ENCODE results near the gene TSC22D2.

Gene TSC22D2

DNA sequence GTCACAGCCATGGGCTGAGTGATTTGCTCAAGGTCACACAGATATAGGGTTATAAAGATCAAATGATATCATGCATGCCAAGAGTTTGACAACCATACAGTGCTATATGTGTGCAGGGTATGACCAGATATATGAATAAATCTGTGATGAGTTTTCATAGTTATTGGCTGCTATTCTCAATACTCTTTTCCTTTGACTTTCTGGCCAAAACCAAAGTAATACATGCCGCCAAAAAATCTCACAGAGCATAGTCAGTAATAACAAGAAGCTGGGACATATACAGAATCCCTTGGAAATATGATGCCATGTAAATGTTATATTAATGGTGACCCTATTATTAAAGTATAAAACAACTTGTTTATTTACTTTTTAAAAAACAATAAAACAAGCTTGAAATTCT lies 11.6 kb upstream of the TSC22D2 start:
- Histone ChIP-seq H3K9me3 (no peaks in the 10 kb centered on the region), H3K4me1 (peaks cover 0 to 5% (median 0%) of the 10 kb centered on the region in 4 donors), H3K27me3 (no peaks in the 10 kb centered on the region), H3K27ac (no peak overlapping the region), H3K36me3 (no peaks in the 10 kb centered on the region), H3K4me3 (no peak overlapping the region)
- intact Hi-C loops (cut with DNase I; ENCODE audit: low total_unique reads): no loop called here
- DNase-seq: no peak
- TF ChIP-seq, protein P1, sequence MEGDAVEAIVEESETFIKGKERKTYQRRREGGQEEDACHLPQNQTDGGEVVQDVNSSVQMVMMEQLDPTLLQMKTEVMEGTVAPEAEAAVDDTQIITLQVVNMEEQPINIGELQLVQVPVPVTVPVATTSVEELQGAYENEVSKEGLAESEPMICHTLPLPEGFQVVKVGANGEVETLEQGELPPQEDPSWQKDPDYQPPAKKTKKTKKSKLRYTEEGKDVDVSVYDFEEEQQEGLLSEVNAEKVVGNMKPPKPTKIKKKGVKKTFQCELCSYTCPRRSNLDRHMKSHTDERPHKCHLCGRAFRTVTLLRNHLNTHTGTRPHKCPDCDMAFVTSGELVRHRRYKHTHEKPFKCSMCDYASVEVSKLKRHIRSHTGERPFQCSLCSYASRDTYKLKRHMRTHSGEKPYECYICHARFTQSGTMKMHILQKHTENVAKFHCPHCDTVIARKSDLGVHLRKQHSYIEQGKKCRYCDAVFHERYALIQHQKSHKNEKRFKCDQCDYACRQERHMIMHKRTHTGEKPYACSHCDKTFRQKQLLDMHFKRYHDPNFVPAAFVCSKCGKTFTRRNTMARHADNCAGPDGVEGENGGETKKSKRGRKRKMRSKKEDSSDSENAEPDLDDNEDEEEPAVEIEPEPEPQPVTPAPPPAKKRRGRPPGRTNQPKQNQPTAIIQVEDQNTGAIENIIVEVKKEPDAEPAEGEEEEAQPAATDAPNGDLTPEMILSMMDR (IDR thresholded peaks at IDR 0.05): no peak

DNA sequence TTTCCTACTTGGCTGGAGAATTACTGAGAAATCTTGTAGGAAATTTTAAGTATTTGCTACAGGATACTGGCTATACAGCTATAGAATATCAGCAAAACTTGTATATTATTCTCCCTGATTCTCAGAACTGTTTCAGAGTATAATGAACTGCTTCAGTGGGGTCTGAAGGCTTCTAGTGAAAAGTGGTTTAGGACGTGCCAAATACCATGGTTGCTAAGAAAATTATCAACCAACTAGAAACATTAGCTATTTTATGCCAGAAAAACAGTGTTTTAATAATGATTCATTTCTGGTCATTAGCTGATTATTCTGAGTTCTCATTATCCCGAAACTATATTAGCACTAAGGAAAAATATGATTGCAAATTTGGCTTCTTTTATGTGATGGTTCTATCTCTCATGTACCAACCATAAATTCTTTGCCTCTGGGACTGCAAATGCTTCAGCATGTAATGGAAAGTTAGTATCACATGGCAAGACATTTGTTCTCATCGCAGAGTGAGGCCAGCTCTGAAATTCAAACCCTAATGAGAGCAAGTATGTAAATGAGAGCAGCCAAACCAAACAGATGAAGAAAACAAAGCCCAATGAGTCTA lies 11.0 kb upstream of the TSC22D2 start:
- Histone ChIP-seq H3K36me3 (no peaks in the 10 kb centered on the region), H3K4me1 (peaks cover 0 to 5% (median 0%) of the 10 kb centered on the region in 4 donors), H3K27ac (no peak overlapping the region), H3K27me3 (no peaks in the 10 kb centered on the region), H3K9me3 (no peaks in the 10 kb centered on the region), H3K4me3 (no peak overlapping the region)
- no peak for DNase-seq
- intact Hi-C loops (cut with DNase I; ENCODE audit: low total_unique reads): no loop called here
- TF ChIP-seq, protein P1 (IDR thresholded peaks at IDR 0.05): no peak

DNA sequence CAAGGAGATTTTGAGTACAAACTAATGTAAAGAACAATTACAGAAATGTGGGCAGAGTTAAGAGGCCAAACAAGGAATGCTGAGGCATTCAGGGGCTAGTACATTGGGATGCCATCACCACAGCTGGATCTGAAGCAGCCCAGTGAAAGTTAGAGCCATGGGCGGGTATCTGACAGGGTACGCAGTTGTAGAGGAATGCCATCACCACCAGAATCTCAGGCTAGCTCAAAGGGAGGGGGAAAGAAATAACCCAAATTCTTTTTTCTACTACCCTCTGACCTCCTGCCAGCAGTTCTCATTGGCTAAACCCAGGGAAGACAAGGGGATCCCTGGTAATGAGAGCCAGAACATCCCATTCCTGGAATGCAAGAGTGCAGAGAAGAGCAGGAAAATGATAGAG lies 9.0 kb upstream of the TSC22D2 start:
- DNase-seq: no peak
- Histone ChIP-seq H3K4me3 (no peak overlapping the region), H3K9me3 (no peaks in the 10 kb centered on the region), H3K4me1 (peaks cover 0 to 5% (median 0%) of the 10 kb centered on the region in 4 donors), H3K36me3 (no peaks in the 10 kb centered on the region), H3K27me3 (no peaks in the 10 kb centered on the region), H3K27ac (no peak overlapping the region)
- TF ChIP-seq, protein P1 (IDR thresholded peaks at IDR 0.05): no peak
- intact Hi-C loops (cut with DNase I; ENCODE audit: low total_unique reads): no loop called here

DNA sequence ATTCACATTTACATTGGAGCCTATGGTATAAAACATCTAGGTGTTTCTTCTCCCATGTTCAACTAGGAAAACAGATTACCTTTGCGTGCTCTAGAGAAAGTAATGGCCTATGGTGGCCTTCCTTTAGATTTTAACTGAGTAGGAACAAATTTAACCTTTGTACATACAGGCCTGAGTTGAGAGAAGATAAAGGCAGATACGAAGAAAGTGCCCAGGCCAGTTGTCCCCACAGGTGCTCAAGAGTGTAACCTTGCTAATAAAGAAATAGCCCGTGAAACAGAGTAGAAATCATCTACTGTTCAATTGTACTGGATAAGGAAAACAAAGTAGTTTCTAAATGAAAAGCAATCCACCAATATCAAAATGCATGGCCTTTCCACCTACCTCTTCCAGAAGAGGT lies 6.8 kb upstream of the TSC22D2 start:
- Histone ChIP-seq H3K27me3 (no peaks in the 10 kb centered on the region), H3K36me3 (no peaks in the 10 kb centered on the region), H3K4me1 (peaks cover 0 to 5% (median 0%) of the 10 kb centered on the region in 4 donors), H3K27ac (no peak overlapping the region), H3K4me3 (no peak overlapping the region), H3K9me3 (no peaks in the 10 kb centered on the region)
- no peak for DNase-seq
- intact Hi-C loops (cut with DNase I; ENCODE audit: low total_unique reads): loop anchor here (10.0 kb wide), 1 partner anchor 364 kb away; the partner anchor contains the start of gene SIAH2
- TF ChIP-seq, protein P1 (IDR thresholded peaks at IDR 0.05): no peak

DNA sequence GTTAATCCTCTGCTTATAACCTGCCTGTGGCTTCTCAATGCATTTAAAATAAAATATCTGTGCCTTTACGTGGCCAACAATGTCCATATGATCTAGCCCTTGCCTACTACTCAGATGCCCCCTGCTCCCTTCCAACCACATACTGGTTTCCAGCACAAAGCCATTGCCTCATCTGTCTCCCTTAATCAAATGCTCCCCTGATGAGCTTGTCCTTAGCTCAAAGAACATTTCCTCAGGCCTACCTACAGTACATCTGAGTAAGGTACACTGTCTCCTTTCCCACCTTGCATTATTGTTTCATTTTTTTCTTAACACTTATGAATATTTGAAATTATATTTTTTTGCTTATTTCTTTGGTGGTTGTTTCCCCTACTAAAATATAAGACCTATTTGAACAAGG lies 5.9 kb upstream of the TSC22D2 start:
- Histone ChIP-seq H3K27me3 (no peaks in the 10 kb centered on the region), H3K36me3 (no peaks in the 10 kb centered on the region), H3K4me1 (peaks cover 0 to 5% (median 0%) of the 10 kb centered on the region in 4 donors), H3K27ac (no peak overlapping the region), H3K4me3 (no peak overlapping the region), H3K9me3 (no peaks in the 10 kb centered on the region)
- intact Hi-C loops (cut with DNase I; ENCODE audit: low total_unique reads): loop anchor here (10.0 kb wide), 1 partner anchor 363 kb away; the partner anchor contains the start of gene SIAH2
- TF ChIP-seq, protein P1 (IDR thresholded peaks at IDR 0.05): no peak
- no peak for DNase-seq

Measured in tibial artery (tissue), 4 donors.